B cell (primary cell): ENCODE results near the gene FJX1. TPM values are rescaled to one million over a fixed set of nuclear protein-coding genes. Genes with fewer than 3 reads are reported as not detected.

Source experiments
- ATAC-seq: fragments of 200-7000 bp; cut with Tn5 transposase; one replicate; pipeline ENCODE4 v1.10.0; 2021; ENCODE audit warnings: low read depth, mild to moderate bottlenecking, moderate number of reproducible peaks, moderate library complexity
- CTCF ChIA-PET: fragments of 350-600 bp; sonication (Branson Sonifier 250); formaldehyde crosslinking; loops from one replicate; lab custom pipeline; 2021; ENCODE audit warnings: antibody characterized with exemption, inconsistent platforms; lab: Charles Lee
- POLR2A ChIA-PET: fragments of 350-600 bp; sonication (Branson Sonifier 250); formaldehyde crosslinking; loops from one replicate; lab custom pipeline; 2021; ENCODE audit warnings: antibody characterized with exemption; lab: Charles Lee
- DNase-seq: peaks from one replicate; pipeline ENCODE4 v3.0.0; 2013
- H2AFZ ChIP-seq: 2 replicates; pipeline ENCODE4 v1.6.1; 2012; ENCODE audit warnings: mild to moderate bottlenecking, low read depth, low read length; ENCODE audit not compliant: insufficient read depth, poor library complexity, severe bottlenecking
- H3K27ac ChIP-seq, 2 donors: 1 replicate in 1 of 2; 2 replicates in 1 of 2; pipeline ENCODE4 v1.5.1; 2012 to 2013; ENCODE audit warnings: low read length in 2 of 2, mild to moderate bottlenecking in 2 of 2, moderate library complexity in 1 of 2
- H3K27me3 ChIP-seq, 4 experiments: fragments of 200-600 bp in 1 of 4; sonication (generic) in 1 of 4; replicated peaks in 1 of 4; 1 replicate in 2 of 4; 2 replicates in 2 of 4; pipeline versions ENCODE4 v1.6.1 to v1.7.0; 2013 to 2016; ENCODE audit warnings: low read length in 3 of 4, mild to moderate bottlenecking in 2 of 4, mixed read lengths in 1 of 4, moderate library complexity in 1 of 4; ENCODE audit not compliant: insufficient read depth in 4 of 4, control insufficient read depth in 3 of 4; ENCODE audit errors: control extremely low read depth in 1 of 4
- H3K36me3 ChIP-seq, 2 experiments: replicated peaks in 1 of 2; 1 replicate in 1 of 2; 2 replicates in 1 of 2; pipeline versions ENCODE4 v1.6.1 to v1.7.1; 2013; ENCODE audit warnings: low read length in 1 of 2; ENCODE audit not compliant: insufficient read depth in 2 of 2, control insufficient read depth in 1 of 2; ENCODE audit errors: control extremely low read depth in 1 of 2, extremely low read depth in 1 of 2
- H3K4me1 ChIP-seq, 2 donors: fragments of 200-600 bp in 1 of 2; sonication (generic) in 1 of 2; 1 replicate in 1 of 2; 2 replicates in 1 of 2; pipeline versions ENCODE4 v1.5.1 to v1.6.1; 2013 to 2017; ENCODE audit warnings: low read length in 2 of 2; ENCODE audit not compliant: control insufficient read depth in 2 of 2, insufficient read depth in 2 of 2
- H3K4me2 ChIP-seq: replicated peaks from 2 replicates; pipeline ENCODE3; 2012; ENCODE audit warnings: mild to moderate bottlenecking, low read depth, low read length; ENCODE audit not compliant: poor library complexity, severe bottlenecking
- H3K4me3 ChIP-seq, 5 experiments: fragments of 200-600 bp in 1 of 5; sonication (generic) in 1 of 5; 1 replicate in 3 of 5; 2 replicates in 2 of 5; pipeline versions ENCODE4 v1.5.1 to v1.7.0; 2011 to 2016; ENCODE audit warnings: low read length in 4 of 5, mild to moderate bottlenecking in 4 of 5, low read depth in 2 of 5, control low read depth in 1 of 5, moderate library complexity in 1 of 5; ENCODE audit not compliant: insufficient read depth in 1 of 5; ENCODE audit errors: control extremely low read depth in 1 of 5, extremely low read depth in 1 of 5
- H3K79me2 ChIP-seq: fragments of 200-600 bp; sonication (generic); one replicate; pipeline ENCODE4 v1.6.0; 2016; ENCODE audit warnings: low read length; ENCODE audit not compliant: control insufficient read depth, insufficient read depth
- H3K9ac ChIP-seq: fragments of 200-600 bp; sonication (generic); 2 replicates; pipeline ENCODE4 v1.6.1; 2017; ENCODE audit warnings: mild to moderate bottlenecking, low read length, moderate library complexity
- H3K9me3 ChIP-seq, 3 donors: one replicate each; pipeline versions ENCODE4 v1.6.1 to v1.7.1; 2013; ENCODE audit warnings: low read length in 2 of 3; ENCODE audit not compliant: control insufficient read depth in 2 of 3, insufficient read depth in 1 of 3; ENCODE audit errors: control extremely low read depth in 1 of 3
- H4K20me1 ChIP-seq: 2 replicates; pipeline ENCODE4 v1.6.0; 2012; ENCODE audit warnings: mild to moderate bottlenecking, low read length; ENCODE audit not compliant: insufficient read depth, control insufficient read depth, poor library complexity, severe bottlenecking
- H3K27ac Mint-ChIP-seq: one replicate; pipeline ENCODE4 v1.8.0; 2021; ENCODE audit warnings: mixed read lengths
- H3K27me3 Mint-ChIP-seq: one replicate; pipeline ENCODE4 v1.8.0; 2021; ENCODE audit warnings: mixed read lengths
- H3K4me1 Mint-ChIP-seq: one replicate; pipeline ENCODE4 v1.8.0; 2021; ENCODE audit warnings: mixed read lengths
- H3K4me3 Mint-ChIP-seq: one replicate; pipeline ENCODE4 v1.8.0; 2021; ENCODE audit warnings: mixed read lengths
- H3K9me3 Mint-ChIP-seq: one replicate; pipeline ENCODE4 v1.8.0; 2022; ENCODE audit warnings: mixed read lengths; ENCODE audit not compliant: insufficient read depth
- CTCF ChIP-seq: fragments of 200-600 bp; IDR thresholded peaks from one replicate; pipeline ENCODE4 v1.8.0; 2022; ENCODE audit warnings: antibody characterized with exemption, mild to moderate bottlenecking
- EZH2 ChIP-seq: IDR thresholded peaks from 2 replicates; pipeline ENCODE4 v1.6.1; 2012; ENCODE audit warnings: borderline replicate concordance, low read depth, mild to moderate bottlenecking, moderate library complexity, low read length; ENCODE audit not compliant: insufficient read depth, poor library complexity, severe bottlenecking
- WGBS: methylation state at CpG from one replicate; pipeline ENCODE4 v1.1.5; 2013; ENCODE audit warnings: missing lambda C conversion rate; ENCODE audit not compliant: insufficient coverage; 5-methylcytosine and 5-hydroxymethylcytosine counted together
- intact Hi-C: fragments of 100-400 bp; cut with micrococcal nuclease; formaldehyde crosslinking; loops from one replicate; pipeline ENCODE4 v1.10.0; 2022
- polyA plus RNA-seq: library from polyadenylated mRNA; depleted of rRNA; stranded (reverse); fragments of >200 nt; gene quantifications from 2 replicates; pipeline ENCODE4 v1.2.3, GENCODE V29; 2012
- total RNA-seq, 2 donors: library from RNA; stranded (reverse); fragments of 120-200 nt in 1 of 2; gene quantifications; 1 replicate in 1 of 2; 2 replicates in 1 of 2; pipeline versions ENCODE4 v1.2.3 to v1.2.4, GENCODE V29; 2013 to 2022

Gene FJX1
- total and polyA plus RNA-seq, 2 donors (not counting 1 experiment from before 2014, with no cell fraction given) = 0.03 TPM; not detected in 1

DNA sequence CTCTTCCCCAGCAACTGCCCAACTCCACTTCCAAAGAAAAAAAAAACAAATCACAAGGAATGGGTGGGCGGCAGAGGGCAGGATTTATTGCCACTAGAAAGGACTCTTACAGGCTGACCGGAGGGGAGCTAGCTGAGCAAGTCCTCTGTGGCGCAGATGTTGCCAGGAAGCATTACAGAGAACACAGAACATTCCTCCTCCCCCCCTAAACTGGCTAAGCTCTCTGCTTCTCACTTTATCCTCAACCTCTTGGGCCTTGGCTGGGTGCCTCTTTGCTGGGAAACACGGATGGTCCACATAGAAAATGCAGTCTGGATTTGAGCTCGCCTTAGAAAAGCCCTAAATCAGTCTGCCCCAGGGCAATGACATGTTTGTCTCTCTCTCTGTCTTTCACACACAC lies 12.6 kb upstream of the FJX1 start:
- DNase-seq (no peak), ATAC-seq (no peak)
- Histone ChIP-seq H3K4me3 (no peak overlapping the region), H3K79me2 (no peaks in the 10 kb centered on the region), H4K20me1 (no peaks in the 10 kb centered on the region), H3K4me1 (no peaks in the 10 kb centered on the region), H3K36me3 (no peaks in the 10 kb centered on the region), H3K27me3 (peaks cover 0 to 12% (median 4%) of the 10 kb centered on the region in 4 experiments), H3K9me3 (no peaks in the 10 kb centered on the region), H3K27ac (no peak overlapping the region), H3K4me2 (no peak overlapping the region), H3K9ac (no peak overlapping the region), H2AFZ (no peak overlapping the region)
- TF ChIP-seq CTCF (no peak), EZH2 (no peak)
- ChIA-PET CTCF (interaction anchor here (0.7 to 1.1 kb wide), 2 partner anchors 10 to 660 kb away, joined by 3 to 4 read pairs; no protein-coding TSS in a partner anchor), POLR2A (no interaction called here)
- Mint-ChIP-seq H3K27me3 (peaks cover 56% of the 10 kb centered on the region), H3K4me1 (no peaks in the 10 kb centered on the region), H3K9me3 (no peaks in the 10 kb centered on the region), H3K4me3 (no peak overlapping the region), H3K27ac (no peak overlapping the region)
- 75% methylated on average over 5 of the region's 5 CpGs for WGBS
- intact Hi-C loops = no loop called here

GRCh38 chr11:35606206-35606605 lies 12.1 kb upstream of the FJX1 start:
- Histone ChIP-seq H3K9ac (no peak overlapping the region), H2AFZ (no peak overlapping the region), H3K4me2 (no peak overlapping the region), H3K4me3 (no peak overlapping the region), H3K27me3 (peaks cover 0 to 12% (median 4%) of the 10 kb centered on the region in 4 experiments), H4K20me1 (no peaks in the 10 kb centered on the region), H3K9me3 (no peaks in the 10 kb centered on the region), H3K4me1 (no peaks in the 10 kb centered on the region), H3K79me2 (no peaks in the 10 kb centered on the region), H3K36me3 (no peaks in the 10 kb centered on the region), H3K27ac (no peak overlapping the region)
- DNase-seq (no peak), ATAC-seq (no peak)
- ChIA-PET CTCF (no interaction called here), POLR2A (no interaction called here)
- H3K4me1 Mint-ChIP-seq = no peaks in the 10 kb centered on the region
- no CpG with 5 or more reads among the region's 5 CpGs for WGBS
- H3K4me3 Mint-ChIP-seq = no peak overlapping the region
- peaks cover 60% of the 10 kb centered on the region for H3K27me3 Mint-ChIP-seq
- no peaks in the 10 kb centered on the region for H3K9me3 Mint-ChIP-seq
- intact Hi-C loops = no loop called here
- H3K27ac Mint-ChIP-seq = no peak overlapping the region
- TF ChIP-seq CTCF (no peak), EZH2 (no peak)
